ENCODE measurements around the gene CDH13. TPM values are rescaled to one million over a fixed set of nuclear protein-coding genes. Genes with fewer than 3 reads are reported as not detected.
A peak's percentile ranks its signal among the peaks of the same experiment; 100 is the strongest.

The CDH13 gene
- total RNA-seq, 1 experiment from 2014 or later: not detected

DNA sequence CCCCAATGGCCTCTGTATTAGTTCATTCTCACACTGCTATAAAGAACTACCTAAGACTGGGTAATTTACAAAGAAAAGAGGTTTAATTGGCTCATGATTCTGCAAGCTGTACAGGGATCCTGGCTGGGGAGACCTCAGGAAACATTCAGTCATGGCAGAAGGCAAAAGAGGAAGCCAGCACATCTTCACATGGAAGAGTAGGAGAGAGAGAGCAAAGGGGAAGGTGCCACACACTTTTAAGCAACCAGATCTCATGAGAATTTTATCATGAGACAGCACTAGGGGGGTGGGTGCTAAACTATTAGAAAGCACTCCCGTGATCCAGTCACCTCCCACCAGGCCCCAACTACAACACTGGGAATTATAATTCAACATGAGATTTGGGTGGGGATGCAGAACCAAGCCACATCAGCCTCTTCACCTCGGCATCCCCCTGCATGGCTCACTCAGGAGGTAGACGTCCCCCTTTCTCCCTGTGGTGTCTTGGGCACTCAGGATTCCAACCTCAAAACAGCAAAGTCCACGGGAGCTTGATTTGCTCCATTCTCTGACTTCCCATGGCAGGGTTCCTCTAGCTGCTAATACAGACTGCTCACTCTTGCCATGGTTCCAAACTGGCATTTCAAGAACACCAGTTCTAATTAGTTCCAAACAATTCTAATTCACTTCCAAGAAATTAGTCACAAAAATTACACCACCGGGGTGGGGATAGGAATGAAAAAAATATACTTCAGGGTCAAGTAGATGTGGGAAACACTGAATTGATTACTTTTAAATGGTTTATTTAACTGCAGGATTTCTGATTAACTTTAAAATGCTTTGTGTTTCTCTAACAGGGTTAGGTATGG lies 977.2 kb downstream of the CDH13 start:
- no peak for DNase-seq (ENCODE audit: low spot score)

DNA sequence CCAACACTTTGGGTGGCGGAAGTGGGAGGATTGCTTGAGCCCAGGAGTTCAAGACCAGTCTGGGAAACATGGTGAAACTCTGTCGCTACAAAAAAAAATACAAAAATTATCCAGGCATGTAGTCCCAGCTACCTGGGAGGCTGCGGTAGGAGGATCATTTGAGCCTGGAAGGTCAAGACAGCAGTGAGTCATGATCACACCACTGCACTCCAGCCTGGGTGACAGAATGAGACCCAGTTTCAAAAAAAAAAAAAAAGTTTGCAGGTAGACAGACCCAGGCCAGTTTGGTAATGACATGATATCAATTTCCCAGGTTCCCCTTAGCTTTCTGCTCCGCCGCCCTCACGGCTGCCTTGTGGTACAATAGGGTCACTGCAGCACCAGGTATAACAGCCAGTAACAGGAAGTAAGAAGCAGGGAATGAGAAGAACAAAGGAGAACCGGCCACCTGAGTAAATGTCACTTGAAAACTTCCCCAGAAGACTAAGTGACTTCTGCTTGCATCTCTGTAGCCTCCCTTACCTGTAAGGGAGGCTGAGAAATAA lies 979.8 kb downstream of the CDH13 start:
- DNase-seq (ENCODE audit: low spot score): peak; percentile 43

DNA sequence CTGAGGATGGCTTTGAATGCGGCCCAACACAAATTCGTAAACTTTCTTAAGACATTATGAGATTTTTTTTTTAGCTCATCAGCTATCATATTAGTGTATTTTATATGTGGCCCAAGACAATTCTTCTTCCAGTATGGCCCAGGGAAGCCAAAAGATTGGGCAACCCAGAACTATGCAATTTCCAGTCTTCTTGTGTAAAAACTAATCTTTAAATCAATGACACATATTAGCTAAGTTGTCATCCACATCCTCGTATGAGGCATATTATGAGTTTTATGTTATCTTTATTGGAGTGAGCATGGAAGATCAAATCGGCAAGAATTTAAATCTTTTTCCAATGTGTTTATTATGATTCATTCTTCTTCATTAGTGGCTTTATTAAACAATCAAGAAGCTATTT lies 982.4 kb downstream of the CDH13 start:
- no peak for DNase-seq (ENCODE audit: low spot score)

DNA sequence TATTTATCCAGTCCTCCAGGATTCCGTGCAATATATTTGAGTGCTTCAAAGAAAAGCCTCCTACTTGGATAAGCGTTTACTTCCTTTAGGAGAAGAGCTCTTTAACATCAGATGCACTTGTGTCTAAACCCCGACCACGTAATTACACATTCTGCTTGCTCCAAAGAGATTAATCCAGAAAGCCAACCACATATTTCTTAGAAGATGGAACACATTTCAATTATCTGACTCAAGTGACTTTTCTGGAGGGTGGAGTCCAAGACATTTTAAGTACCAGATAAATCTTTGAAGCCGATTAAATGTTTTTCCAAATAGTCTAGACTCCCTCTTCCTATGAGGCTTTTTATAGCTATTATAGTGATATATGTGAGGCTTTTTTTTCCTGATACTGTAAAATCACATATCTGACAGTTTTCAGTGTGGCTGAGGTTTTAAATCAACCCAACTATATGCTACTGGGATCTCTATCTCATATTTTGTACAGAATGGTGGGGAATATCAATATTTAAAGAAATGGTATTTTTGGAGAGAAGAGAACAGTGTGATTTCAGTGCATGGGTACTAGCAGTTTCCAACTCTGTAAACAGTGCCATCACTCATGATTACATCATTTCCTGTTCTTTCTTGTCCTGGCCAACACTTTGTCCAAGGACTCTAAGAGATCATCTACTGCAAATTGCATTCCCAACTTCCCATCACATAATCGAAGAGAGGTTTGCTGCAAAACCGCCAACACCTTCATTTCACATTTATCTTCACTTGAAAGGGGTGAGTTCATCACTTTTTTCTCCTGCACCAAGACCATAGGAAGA lies 988.6 kb downstream of the CDH13 start:
- no peak for DNase-seq (ENCODE audit: low spot score)

DNA sequence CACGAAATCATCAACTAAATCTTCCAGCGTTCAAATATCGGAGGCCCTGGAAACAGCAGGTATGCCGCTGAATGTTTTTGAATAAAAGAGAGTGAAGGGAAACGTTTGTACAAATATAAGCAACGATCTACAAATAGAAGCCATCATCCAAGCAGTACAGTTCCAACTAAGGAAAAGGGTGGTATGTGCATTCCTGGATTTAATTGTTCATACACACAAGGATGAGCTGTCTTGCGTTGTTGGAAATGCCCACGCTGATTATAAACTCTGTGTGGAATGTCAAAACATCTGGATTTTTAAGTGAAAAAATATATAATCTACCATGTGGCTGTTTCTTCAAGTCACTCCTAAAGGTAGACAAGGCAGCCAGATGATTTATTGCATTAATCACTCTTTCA lies 989.2 kb downstream of the CDH13 start:
- DNase-seq (ENCODE audit: low spot score): no peak

DNA sequence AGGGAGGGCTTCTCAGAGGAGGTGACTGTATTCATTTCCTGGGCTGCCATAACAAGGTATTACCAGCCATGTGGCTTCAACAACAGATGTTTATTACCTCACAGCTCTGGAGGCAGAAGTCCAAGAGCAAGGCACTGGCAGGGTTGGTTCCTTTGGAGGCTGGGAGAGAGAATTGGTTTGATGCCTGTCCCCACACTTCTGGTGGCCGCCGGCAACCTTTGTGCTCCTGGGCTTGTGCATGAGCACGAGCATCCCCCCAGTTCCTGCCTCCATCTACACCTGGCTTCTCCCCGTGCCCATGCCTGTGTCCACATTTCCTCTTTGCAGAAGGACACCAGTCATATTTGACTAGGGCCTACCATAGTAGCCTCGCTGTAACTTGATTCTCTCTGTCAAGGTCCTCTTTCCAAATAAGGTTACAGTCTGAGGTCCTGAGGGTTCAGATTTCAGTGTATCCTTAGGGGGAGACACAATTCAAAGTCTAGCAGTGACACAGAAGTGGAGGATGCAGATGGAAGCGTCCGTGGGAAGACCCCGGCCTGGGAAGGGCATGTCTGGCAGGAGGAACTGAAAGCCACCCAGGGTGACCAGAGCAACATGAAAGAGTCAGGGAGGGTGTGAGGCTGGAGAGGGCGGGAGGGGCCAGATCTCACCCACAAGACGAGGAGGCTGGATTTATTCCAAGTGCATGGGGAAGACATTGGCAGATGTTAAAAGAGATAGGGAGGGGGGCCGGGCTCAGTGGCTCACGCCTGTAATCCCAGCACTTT lies 992.8 kb downstream of the CDH13 start:
- no peak for DNase-seq (ENCODE audit: low spot score)

DNA sequence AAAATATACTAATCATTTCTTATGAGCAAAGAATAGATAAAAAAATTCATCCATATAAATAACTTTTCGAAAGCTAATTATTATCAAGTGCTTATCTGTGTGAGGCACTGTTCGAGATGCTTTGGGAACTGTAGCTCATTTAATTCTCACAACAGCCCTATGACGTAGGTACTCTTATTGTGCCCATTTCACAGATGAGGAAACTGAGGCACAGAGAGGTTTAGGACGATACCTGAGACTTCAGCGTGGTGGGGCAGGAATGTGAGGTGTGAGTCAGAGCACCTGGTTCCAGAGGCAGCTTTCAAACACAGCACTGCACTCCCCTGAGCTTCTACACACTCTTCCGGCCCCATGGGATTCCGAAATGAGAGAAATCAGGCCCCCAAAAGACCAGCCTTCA lies 995.2 kb downstream of the CDH13 start:
- DNase-seq (ENCODE audit: low spot score): no peak

DNA sequence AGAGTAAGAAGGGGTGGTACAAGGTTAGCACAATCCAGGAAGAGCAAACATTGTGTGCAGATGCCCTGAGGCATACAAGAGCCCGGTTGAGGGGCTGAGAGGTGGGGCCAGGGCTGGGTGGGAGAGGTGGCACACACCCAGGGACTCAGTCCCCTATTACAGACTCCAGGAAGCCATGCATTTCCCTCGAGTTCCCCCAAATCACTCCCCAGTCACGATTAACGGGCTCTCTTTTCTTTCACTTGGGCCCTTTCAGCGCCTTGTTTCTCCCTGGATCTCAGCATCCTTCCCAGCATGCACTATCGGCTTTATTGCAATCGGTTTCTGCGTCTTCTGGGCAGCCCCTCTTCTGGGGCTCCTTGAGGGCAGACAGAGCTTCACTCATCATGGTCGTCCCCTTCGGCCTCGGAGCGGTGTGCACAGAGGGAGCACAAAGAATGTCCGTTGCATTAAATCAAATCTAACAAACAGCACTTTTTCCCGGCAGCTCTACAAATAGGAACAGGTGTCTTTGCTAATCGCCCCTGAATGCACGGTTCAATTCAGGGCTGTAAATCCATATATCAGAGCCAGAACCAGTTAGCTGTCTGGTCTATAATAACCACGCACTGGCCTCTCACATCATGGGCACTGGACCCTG lies 996.4 kb downstream of the CDH13 start:
- DNase-seq (ENCODE audit: low spot score): no peak

DNA sequence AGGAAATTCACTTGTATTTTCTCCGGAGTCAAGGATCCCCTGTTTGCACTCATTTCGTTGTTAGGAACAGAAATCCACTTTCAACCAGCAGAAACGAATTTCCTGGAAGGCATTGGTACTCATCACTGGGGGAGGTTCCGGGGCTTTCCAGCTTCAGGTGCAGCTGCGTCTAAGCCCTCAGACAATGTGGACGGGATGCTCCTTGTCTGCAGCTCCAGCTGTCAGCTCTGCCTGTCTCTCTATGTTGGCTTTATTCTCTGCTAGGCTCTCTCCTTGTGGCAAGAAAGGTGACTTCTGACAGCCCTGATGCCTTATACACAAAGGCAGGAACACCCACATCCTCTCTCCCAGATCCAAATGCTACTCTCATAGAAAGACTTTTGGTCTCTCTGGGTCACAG lies 997.1 kb downstream of the CDH13 start:
- DNase-seq (ENCODE audit: low spot score): no peak

DNA sequence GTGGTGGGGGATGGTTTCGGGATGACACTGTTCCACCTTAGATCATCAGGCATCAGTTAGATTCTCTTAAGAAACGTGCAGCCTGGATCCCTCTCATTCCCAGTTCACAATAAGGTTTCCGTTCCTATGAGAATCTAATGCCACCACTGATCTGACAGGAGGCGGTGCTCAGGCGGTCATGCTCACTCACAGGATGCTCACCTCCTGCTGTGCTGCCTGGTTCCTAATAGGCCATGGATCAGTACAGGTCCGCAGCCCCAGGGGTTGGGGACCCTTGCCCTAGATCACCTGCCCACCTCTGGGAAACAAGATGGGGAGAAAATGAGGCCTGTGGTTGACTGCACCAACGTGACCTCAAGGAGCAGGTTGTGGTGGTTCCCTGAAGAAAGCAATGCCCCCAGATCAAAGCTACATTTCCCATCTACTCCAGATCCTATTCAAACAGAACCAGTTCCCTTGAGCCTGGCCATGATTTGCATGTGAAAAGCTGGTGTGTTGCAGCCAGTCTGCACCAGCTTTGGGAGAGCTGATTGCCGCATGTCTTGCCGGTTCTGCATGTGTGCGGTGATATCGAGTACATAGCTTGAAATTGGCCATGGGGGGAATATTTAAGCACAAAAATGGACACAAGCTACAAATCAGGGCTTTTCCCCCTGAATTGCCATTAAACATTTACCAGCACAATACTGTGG lies 997.8 kb downstream of the CDH13 start:
- DNase-seq (ENCODE audit: low spot score): no peak

DNA sequence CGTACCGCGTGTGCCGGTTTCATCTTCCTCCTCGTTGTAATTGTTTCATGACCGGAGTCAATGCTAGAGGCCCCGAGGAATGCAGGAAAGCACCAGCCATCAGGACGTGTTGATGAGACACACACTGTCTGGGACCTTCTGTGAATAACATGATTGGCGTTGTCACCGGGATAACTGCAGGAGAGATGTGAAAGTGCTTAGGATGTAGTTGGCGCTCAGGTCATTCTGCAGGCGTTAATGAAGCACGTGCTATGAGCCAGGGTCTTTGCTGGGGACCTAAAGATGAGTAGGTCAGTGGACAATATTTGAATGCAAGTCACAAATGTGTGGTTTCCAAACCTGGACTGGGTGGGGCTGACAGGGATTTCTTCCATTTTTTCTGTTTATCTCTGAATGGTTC lies 999.4 kb downstream of the CDH13 start:
- DNase-seq (ENCODE audit: low spot score): no peak

DNA sequence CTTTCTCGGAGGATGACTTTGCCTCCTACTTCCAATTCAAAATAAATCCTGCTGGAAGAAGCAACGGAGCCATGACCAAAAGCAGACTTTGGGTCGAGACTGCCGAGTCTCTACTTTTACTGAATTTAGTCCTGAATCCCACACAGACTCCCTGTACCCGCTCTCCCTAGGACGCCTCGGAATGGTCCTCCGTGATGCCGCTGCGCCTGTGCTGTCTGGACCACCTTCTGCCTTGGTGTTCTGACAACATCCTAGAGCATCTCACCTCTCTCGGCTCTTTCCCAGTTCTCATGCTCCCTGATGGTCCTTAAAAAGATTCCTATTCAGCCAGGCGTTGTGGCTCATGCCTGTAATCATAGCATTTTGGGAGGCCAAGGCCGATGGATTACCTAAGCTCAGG lies 999.9 kb downstream of the CDH13 start:
- DNase-seq (ENCODE audit: low spot score): no peak

DNA sequence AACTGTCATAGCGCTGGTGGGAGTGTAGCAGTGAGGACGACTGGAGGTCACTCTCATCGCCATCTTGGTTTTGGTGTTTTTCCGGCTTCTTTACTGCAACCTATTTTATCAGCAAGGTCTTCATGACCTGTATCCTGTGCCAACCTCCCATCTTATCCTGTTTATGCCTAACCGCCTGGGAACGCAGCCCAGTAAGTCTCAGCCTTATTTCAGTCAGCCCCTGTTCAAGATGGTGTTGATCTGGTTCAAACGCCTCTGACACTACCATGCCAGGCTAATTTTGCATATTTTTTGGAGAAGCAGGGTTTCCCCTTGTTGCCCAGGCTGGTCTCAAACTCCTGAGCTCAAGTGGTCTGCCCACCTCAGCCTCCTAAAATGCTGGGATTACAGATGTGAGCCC lies 1001.2 kb downstream of the CDH13 start:
- DNase-seq (ENCODE audit: low spot score): no peak

DNA sequence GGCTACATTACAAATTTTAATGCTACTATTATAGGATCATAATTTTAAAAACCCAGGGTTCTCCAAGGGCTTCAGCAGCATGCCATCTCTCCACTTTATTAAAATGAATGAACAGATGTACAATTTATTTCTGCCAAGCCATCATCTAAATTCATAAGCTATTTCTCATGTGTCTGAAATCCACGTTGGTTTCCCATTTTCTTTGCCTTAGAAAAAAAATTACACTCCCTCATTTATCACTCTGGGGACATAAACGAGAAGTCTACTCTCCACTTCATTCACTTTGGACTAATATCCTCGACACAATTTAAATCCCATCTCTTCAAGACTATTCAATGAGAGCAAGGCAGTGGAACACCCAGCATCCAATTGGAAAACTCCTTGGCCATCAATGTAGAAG lies 1002.7 kb downstream of the CDH13 start:
- no peak for DNase-seq (ENCODE audit: low spot score)

DNA sequence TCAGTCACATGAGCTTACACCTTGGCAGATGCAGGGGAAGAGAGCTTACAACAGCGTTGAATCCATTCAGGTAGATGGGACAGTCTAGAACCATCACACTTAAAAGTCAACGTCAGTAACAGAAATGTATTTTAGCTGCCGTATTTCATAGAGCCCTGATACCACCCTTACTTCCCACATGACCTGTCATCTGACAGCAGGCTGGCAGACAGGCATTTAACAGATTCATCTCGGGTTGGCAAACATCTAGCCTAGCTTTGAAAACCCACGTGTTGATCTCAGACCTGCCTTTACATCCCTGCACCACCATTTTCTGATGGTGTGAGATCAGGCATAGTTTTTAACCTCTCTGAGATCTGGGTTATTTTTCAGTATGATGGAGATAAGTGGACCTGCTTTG lies 1003.1 kb downstream of the CDH13 start:
- no peak for DNase-seq (ENCODE audit: low spot score)

DNA sequence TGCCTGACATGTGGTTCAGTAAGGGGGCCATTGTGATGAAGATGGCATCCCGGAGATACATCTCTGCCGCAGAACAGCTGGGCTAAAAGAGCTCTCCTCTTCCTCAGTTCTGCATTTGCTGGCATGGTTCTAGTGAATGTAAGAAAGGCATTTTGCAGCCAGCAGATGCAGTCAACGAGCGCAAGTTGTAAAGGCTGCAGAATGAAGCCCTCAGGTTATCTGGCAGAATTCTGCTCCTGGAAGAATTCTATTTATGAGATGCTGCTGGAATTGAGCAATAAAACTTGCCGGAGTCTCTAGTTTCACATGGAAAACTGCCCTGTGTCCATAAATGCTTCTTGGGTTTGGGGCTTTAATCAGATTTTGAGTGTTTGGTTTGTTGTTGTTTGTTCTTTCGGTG lies 1004.2 kb downstream of the CDH13 start:
- DNase-seq (ENCODE audit: low spot score): no peak

DNA sequence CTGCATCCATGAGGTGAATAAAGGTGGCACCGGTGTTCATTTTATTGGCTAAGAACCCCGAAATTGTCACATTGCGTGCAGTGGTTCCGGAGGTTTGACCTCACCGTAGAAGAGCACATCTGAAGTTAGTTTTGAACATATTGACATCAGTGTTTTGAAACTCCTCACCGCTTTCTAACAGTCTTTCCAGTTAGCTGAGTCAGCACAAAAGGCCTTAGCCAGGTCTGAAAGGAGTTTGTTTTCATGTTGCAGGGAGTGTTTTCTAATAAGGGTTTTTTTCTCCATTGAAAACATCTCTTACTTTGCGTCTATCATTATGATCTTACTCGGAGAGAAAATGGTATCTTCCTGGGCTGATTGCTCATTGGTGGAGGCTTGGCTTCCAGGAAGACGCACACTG lies 1006.5 kb downstream of the CDH13 start:
- no peak for DNase-seq (ENCODE audit: low spot score)

DNA sequence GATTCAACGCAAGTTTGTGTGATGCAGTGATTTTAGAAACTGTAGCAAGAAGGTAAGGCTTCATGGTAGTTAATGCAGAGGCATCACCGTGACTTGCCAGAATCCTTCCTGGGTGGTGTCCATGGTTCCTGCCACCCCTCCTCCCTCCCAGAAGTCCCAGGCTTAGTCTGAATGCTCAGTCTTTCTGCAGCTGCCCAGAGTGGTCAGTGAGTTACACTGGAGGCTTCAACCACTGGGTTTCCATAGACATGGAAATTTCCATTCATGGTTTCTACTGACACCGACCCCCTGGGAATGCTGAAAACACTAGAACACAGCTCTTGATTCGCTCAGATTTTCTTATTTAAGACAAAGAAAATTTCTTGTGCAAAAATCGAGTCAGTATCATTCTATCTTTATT lies 1021.6 kb downstream of the CDH13 start:
- no peak for DNase-seq (ENCODE audit: low spot score)

DNA sequence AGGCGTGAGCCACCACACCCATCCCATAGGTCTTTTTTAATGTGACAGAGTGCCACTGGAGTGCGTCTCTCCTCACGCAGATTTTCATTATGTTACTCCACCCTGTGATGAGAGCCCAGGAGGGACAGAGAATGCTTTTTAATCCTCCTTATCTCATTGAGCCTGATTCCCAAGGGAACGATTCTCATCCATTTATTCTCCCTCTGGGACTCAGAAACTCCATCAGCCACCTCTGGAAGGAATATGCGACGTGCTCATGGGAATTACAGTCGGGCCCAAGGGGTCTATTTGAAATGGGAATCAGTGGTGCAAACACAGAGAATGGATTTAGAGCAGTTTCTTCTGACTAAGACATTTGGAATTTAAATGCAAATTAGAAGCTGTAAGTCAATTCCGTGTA lies 1025.1 kb downstream of the CDH13 start:
- no peak for DNase-seq (ENCODE audit: low spot score)

DNA sequence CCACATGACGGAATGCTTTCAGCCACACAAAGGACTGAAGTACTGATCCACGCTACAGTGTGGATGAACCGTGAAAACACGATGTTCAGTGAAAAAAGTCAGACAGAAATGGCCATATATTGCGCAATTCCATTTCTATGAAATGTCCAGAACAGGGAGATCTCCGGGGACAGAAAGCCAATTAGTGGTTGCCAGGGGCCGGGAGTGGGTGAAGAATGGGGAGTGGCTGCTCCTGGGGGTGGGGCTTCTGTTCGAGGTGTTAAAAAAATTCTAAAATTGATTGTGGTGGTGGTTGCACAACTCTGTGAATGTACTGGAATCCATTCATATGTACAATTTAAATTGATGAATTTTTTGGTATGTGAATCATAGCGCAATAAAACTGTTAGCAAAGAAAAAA lies 1026.2 kb downstream of the CDH13 start:
- DNase-seq (ENCODE audit: low spot score): no peak

DNA sequence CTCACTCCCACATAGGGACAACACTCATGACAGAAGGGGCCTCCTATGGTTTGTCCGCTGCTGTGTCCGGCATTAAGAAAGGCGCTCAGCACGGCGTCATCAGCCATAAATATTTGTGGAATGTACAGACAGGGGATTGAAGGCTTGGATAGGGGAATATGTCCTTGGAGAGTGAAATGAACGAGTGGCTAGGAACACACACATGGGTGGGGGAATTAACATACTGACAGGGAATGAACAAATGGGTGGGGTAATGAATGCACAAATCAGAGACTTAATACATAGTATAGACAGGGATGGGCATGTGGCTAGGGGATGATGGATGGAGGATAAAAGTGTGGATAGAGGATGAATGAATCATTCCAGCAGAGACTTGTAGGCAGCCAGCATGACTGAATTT lies 1027.0 kb downstream of the CDH13 start:
- DNase-seq (ENCODE audit: low spot score): no peak

All from HT-29 (cell line).